HG03558 (cell line): Measurements from ENCODE around the gene RBM15.

Experiments used
- ATAC-seq: cut with Tn5 transposase; IDR thresholded peaks from one replicate; pipeline ENCODE4 v1.9.1; 2021; ENCODE audit warnings: moderate number of reproducible peaks; ENCODE audit not compliant: unreplicated experiment; ENCODE audit errors: extremely low read depth

The RBM15 gene

GRCh38 chr1:110319332-110320167, 19.6 kb upstream of the RBM15 start:
- ATAC-seq: no peak

- ATAC-seq: no peak
Measured at GRCh38 chr1:110320168-110320518, 19.0 kb upstream of the RBM15 start.

GRCh38 chr1:110321045-110321444, 18.1 kb upstream of the RBM15 start:
- no peak for ATAC-seq

GRCh38 chr1:110321846-110322245, 17.3 kb upstream of the RBM15 start:
- no peak for ATAC-seq

- ATAC-seq: no peak
Measured at GRCh38 chr1:110324667-110325066, 14.5 kb upstream of the RBM15 start.

- ATAC-seq: no peak
Measured at GRCh38 chr1:110326826-110327225, 12.4 kb upstream of the RBM15 start.

GRCh38 chr1:110328274-110328673, 10.9 kb upstream of the RBM15 start:
- ATAC-seq: no peak

- ATAC-seq: no peak
Measured at GRCh38 chr1:110328700-110329099, 10.5 kb upstream of the RBM15 start.

GRCh38 chr1:110335265-110335664, 3.9 kb upstream of the RBM15 start:
- ATAC-seq: no peak

GRCh38 chr1:110336300-110337039, 2.7 kb upstream of the RBM15 start:
- no peak for ATAC-seq

GRCh38 chr1:110337704-110338308, 1.4 kb upstream of the RBM15 start:
- ATAC-seq: no peak

- ATAC-seq: peak; percentile 36
Measured at GRCh38 chr1:110338309-110338885, 780 bp upstream of the RBM15 start.

- ATAC-seq: no peak
Measured at GRCh38 chr1:110339407-110340206, 430 bp downstream of the RBM15 start.

- no peak for ATAC-seq
Measured at GRCh38 chr1:110340207-110340468, 961 bp downstream of the RBM15 start.

- no peak for ATAC-seq
Measured at GRCh38 chr1:110341146-110341871, 2.1 kb downstream of the RBM15 start.

- no peak for ATAC-seq
Measured at GRCh38 chr1:110341872-110342331, 2.7 kb downstream of the RBM15 start.

- no peak for ATAC-seq
Measured at GRCh38 chr1:110343249-110343648, 4.1 kb downstream of the RBM15 start.

- no peak for ATAC-seq
Measured at GRCh38 chr1:110344152-110344551, 5.0 kb downstream of the RBM15 start.

- no peak for ATAC-seq
Measured at GRCh38 chr1:110345480-110345879, 6.3 kb downstream of the RBM15 start.

GRCh38 chr1:110346690-110347089, 7.5 kb downstream of the RBM15 start:
- no peak for ATAC-seq
